ENCODE data around the gene LPO.

Gene LPO

GRCh38 chr17:58231641-58232040 lies 6.7 kb upstream of the LPO start:
- Histone ChIP-seq H3K27ac (ENCODE audit: low read length) (no peak overlapping the region), H3K27me3 (ENCODE audit: low read depth, low read length) (no peaks in the 10 kb centered on the region), H3K36me3 (ENCODE audit: control insufficient read depth in 1 of 2, insufficient read depth in 2 of 2, low read length in 2 of 2) (no peaks in the 10 kb centered on the region), H3K9me3 (ENCODE audit: control insufficient read depth in 1 of 2, low read length in 2 of 2) (no peaks in the 10 kb centered on the region), H3K4me3 (ENCODE audit: low read depth in 1 of 2, low read length in 2 of 2) (no peak overlapping the region), H3K4me1 (ENCODE audit: control insufficient read depth in 1 of 2, insufficient read depth in 2 of 2, low read length in 2 of 2) (peaks cover 0 to 4% of the 10 kb centered on the region in 2 donors)

- Histone ChIP-seq H3K27ac (ENCODE audit: low read length) (no peak overlapping the region), H3K4me1 (ENCODE audit: control insufficient read depth in 1 of 2, insufficient read depth in 2 of 2, low read length in 2 of 2) (peaks cover 0 to 4% of the 10 kb centered on the region in 2 donors), H3K9me3 (ENCODE audit: control insufficient read depth in 1 of 2, low read length in 2 of 2) (no peaks in the 10 kb centered on the region), H3K4me3 (ENCODE audit: low read depth in 1 of 2, low read length in 2 of 2) (no peak overlapping the region), H3K36me3 (ENCODE audit: control insufficient read depth in 1 of 2, insufficient read depth in 2 of 2, low read length in 2 of 2) (no peaks in the 10 kb centered on the region), H3K27me3 (ENCODE audit: low read depth, low read length) (no peaks in the 10 kb centered on the region)
Measured at GRCh38 chr17:58232707-58233156, 5.7 kb upstream of the LPO start.

- no peak overlapping the region for H3K27ac ChIP-seq (ENCODE audit: low read length)
- no peaks in the 10 kb centered on the region for H3K27me3 ChIP-seq (ENCODE audit: low read depth, low read length)
- no peak overlapping the region for H3K4me3 ChIP-seq (ENCODE audit: low read depth in 1 of 2, low read length in 2 of 2)
Measured at GRCh38 chr17:58233543-58233942, 4.8 kb upstream of the LPO start.

GRCh38 chr17:58234512-58234911 lies 3.9 kb upstream of the LPO start:
- Histone ChIP-seq H3K27ac (ENCODE audit: low read length) (no peak overlapping the region), H3K4me1 (ENCODE audit: control insufficient read depth in 1 of 2, insufficient read depth in 2 of 2, low read length in 2 of 2) (peaks cover 0 to 4% of the 10 kb centered on the region in 2 donors), H3K4me3 (ENCODE audit: low read depth in 1 of 2, low read length in 2 of 2) (no peak overlapping the region), H3K27me3 (ENCODE audit: low read depth, low read length) (no peaks in the 10 kb centered on the region), H3K9me3 (ENCODE audit: control insufficient read depth in 1 of 2, low read length in 2 of 2) (no peaks in the 10 kb centered on the region), H3K36me3 (ENCODE audit: control insufficient read depth in 1 of 2, insufficient read depth in 2 of 2, low read length in 2 of 2) (no peaks in the 10 kb centered on the region)

More at GRCh38 chr17:58233543-58233942, 4.8 kb upstream of the LPO start:
- no peaks in the 10 kb centered on the region for H3K9me3 ChIP-seq (ENCODE audit: control insufficient read depth in 1 of 2, low read length in 2 of 2)
- H3K36me3 ChIP-seq (ENCODE audit: control insufficient read depth in 1 of 2, insufficient read depth in 2 of 2, low read length in 2 of 2) = no peaks in the 10 kb centered on the region
- peaks cover 0 to 4% of the 10 kb centered on the region in 2 donors for H3K4me1 ChIP-seq (ENCODE audit: control insufficient read depth in 1 of 2, insufficient read depth in 2 of 2, low read length in 2 of 2)

GRCh38 chr17:58235821-58236220 lies 2.6 kb upstream of the LPO start:
- no peak overlapping the region for H3K4me3 ChIP-seq (ENCODE audit: low read depth in 1 of 2, low read length in 2 of 2)
- H3K4me1 ChIP-seq (ENCODE audit: control insufficient read depth in 1 of 2, insufficient read depth in 2 of 2, low read length in 2 of 2) = peaks cover 0 to 4% of the 10 kb centered on the region in 2 donors
- H3K36me3 ChIP-seq (ENCODE audit: control insufficient read depth in 1 of 2, insufficient read depth in 2 of 2, low read length in 2 of 2) = no peaks in the 10 kb centered on the region
- H3K27ac ChIP-seq (ENCODE audit: low read length) = no peak overlapping the region
- no peaks in the 10 kb centered on the region for H3K9me3 ChIP-seq (ENCODE audit: control insufficient read depth in 1 of 2, low read length in 2 of 2)
- no peaks in the 10 kb centered on the region for H3K27me3 ChIP-seq (ENCODE audit: low read depth, low read length)

GRCh38 chr17:58236394-58236793 lies 2.0 kb upstream of the LPO start:
- no peak overlapping the region for H3K4me3 ChIP-seq (ENCODE audit: low read depth in 1 of 2, low read length in 2 of 2)
- H3K27ac ChIP-seq (ENCODE audit: low read length) = no peak overlapping the region
- peaks cover under 1% of the 10 kb centered on the region for H3K27me3 ChIP-seq (ENCODE audit: low read depth, low read length)
- peaks cover 0 to 1% of the 10 kb centered on the region in 2 donors for H3K4me1 ChIP-seq (ENCODE audit: control insufficient read depth in 1 of 2, insufficient read depth in 2 of 2, low read length in 2 of 2)
- no peaks in the 10 kb centered on the region for H3K9me3 ChIP-seq (ENCODE audit: control insufficient read depth in 1 of 2, low read length in 2 of 2)
- H3K36me3 ChIP-seq (ENCODE audit: control insufficient read depth in 1 of 2, insufficient read depth in 2 of 2, low read length in 2 of 2) = no peaks in the 10 kb centered on the region

GRCh38 chr17:58239987-58240386 lies 1.6 kb downstream of the LPO start:
- Histone ChIP-seq H3K36me3 (ENCODE audit: control insufficient read depth in 1 of 2, insufficient read depth in 2 of 2, low read length in 2 of 2) (no peaks in the 10 kb centered on the region), H3K27ac (ENCODE audit: low read length) (no peak overlapping the region), H3K27me3 (ENCODE audit: low read depth, low read length) (peaks cover 14% of the 10 kb centered on the region), H3K4me1 (ENCODE audit: control insufficient read depth in 1 of 2, insufficient read depth in 2 of 2, low read length in 2 of 2) (no peaks in the 10 kb centered on the region), H3K4me3 (ENCODE audit: low read depth in 1 of 2, low read length in 2 of 2) (no peak overlapping the region), H3K9me3 (ENCODE audit: control insufficient read depth in 1 of 2, low read length in 2 of 2) (no peaks in the 10 kb centered on the region)

GRCh38 chr17:58242171-58242784 lies 3.9 kb downstream of the LPO start:
- Histone ChIP-seq H3K27ac (ENCODE audit: low read length) (no peak overlapping the region), H3K4me1 (ENCODE audit: control insufficient read depth in 1 of 2, insufficient read depth in 2 of 2, low read length in 2 of 2) (no peaks in the 10 kb centered on the region), H3K9me3 (ENCODE audit: control insufficient read depth in 1 of 2, low read length in 2 of 2) (no peaks in the 10 kb centered on the region), H3K27me3 (ENCODE audit: low read depth, low read length) (peaks cover 23% of the 10 kb centered on the region), H3K4me3 (ENCODE audit: low read depth in 1 of 2, low read length in 2 of 2) (no peak overlapping the region), H3K36me3 (ENCODE audit: control insufficient read depth in 1 of 2, insufficient read depth in 2 of 2, low read length in 2 of 2) (no peaks in the 10 kb centered on the region)

- Histone ChIP-seq H3K9me3 (ENCODE audit: control insufficient read depth in 1 of 2, low read length in 2 of 2) (no peaks in the 10 kb centered on the region), H3K27me3 (ENCODE audit: low read depth, low read length) (peaks cover 28% of the 10 kb centered on the region), H3K4me3 (ENCODE audit: low read depth in 1 of 2, low read length in 2 of 2) (no peak overlapping the region), H3K27ac (ENCODE audit: low read length) (no peak overlapping the region), H3K4me1 (ENCODE audit: control insufficient read depth in 1 of 2, insufficient read depth in 2 of 2, low read length in 2 of 2) (peaks cover 0 to 9% of the 10 kb centered on the region in 2 donors), H3K36me3 (ENCODE audit: control insufficient read depth in 1 of 2, insufficient read depth in 2 of 2, low read length in 2 of 2) (no peaks in the 10 kb centered on the region)
Measured at GRCh38 chr17:58244963-58245362, 6.6 kb downstream of the LPO start.

- Histone ChIP-seq H3K27ac (ENCODE audit: low read length) (no peak overlapping the region), H3K4me1 (ENCODE audit: control insufficient read depth in 1 of 2, insufficient read depth in 2 of 2, low read length in 2 of 2) (peaks cover 0 to 10% of the 10 kb centered on the region in 2 donors), H3K36me3 (ENCODE audit: control insufficient read depth in 1 of 2, insufficient read depth in 2 of 2, low read length in 2 of 2) (no peaks in the 10 kb centered on the region), H3K27me3 (ENCODE audit: low read depth, low read length) (peaks cover 28% of the 10 kb centered on the region), H3K4me3 (ENCODE audit: low read depth in 1 of 2, low read length in 2 of 2) (no peak overlapping the region), H3K9me3 (ENCODE audit: control insufficient read depth in 1 of 2, low read length in 2 of 2) (no peaks in the 10 kb centered on the region)
Measured at GRCh38 chr17:58245428-58246103, 7.2 kb downstream of the LPO start.

- peaks cover 28% of the 10 kb centered on the region for H3K27me3 ChIP-seq (ENCODE audit: low read depth, low read length)
- H3K36me3 ChIP-seq (ENCODE audit: control insufficient read depth in 1 of 2, insufficient read depth in 2 of 2, low read length in 2 of 2) = no peaks in the 10 kb centered on the region
- no peak overlapping the region for H3K27ac ChIP-seq (ENCODE audit: low read length)
- no peak overlapping the region for H3K4me3 ChIP-seq (ENCODE audit: low read depth in 1 of 2, low read length in 2 of 2)
- peaks cover 0 to 10% of the 10 kb centered on the region in 2 donors for H3K4me1 ChIP-seq (ENCODE audit: control insufficient read depth in 1 of 2, insufficient read depth in 2 of 2, low read length in 2 of 2)
- H3K9me3 ChIP-seq (ENCODE audit: control insufficient read depth in 1 of 2, low read length in 2 of 2) = no peaks in the 10 kb centered on the region
Measured at GRCh38 chr17:58246104-58246740, 7.8 kb downstream of the LPO start.

Measured in muscle layer of duodenum (tissue), 2 donors.